H9 (cell line): ENCODE measurements around the gene RHOC. TPM values are rescaled to one million over a fixed set of nuclear protein-coding genes. Genes with fewer than 3 reads are reported as not detected.

ENCODE experiments used
- DNase-seq: peaks from one replicate; pipeline ENCODE4 v3.0.0-alpha.2; 2017
- H2AFZ ChIP-seq: one replicate; pipeline ENCODE4 v1.6.1; 2013; ENCODE audit warnings: mild to moderate bottlenecking, low read length, control low read depth, moderate library complexity
- H2AK5ac ChIP-seq: 2 replicates; pipeline ENCODE4 v1.6.1; 2013; ENCODE audit warnings: low read length, control low read depth, mixed read lengths; ENCODE audit not compliant: insufficient read length
- H2BK120ac ChIP-seq: one replicate; pipeline ENCODE4 v1.6.1; 2013; ENCODE audit warnings: low read depth, mild to moderate bottlenecking, low read length, control low read depth, inconsistent platforms; ENCODE audit not compliant: poor library complexity, severe bottlenecking
- H2BK12ac ChIP-seq: 2 replicates; pipeline ENCODE4 v1.6.1; 2013; ENCODE audit warnings: low read length, control low read depth, mixed read lengths, low read depth; ENCODE audit not compliant: insufficient read length
- H2BK15ac ChIP-seq: 2 replicates; pipeline ENCODE4 v1.6.1; 2013; ENCODE audit warnings: low read depth, low read length, control low read depth
- H2BK20ac ChIP-seq: one replicate; pipeline ENCODE4 v1.6.1; 2013; ENCODE audit warnings: low read depth, mild to moderate bottlenecking, low read length, control low read depth, inconsistent platforms; ENCODE audit not compliant: poor library complexity, severe bottlenecking
- H2BK5ac ChIP-seq: 2 replicates; pipeline ENCODE4 v1.6.1; 2013; ENCODE audit warnings: low read length, control low read depth, mixed read lengths; ENCODE audit not compliant: insufficient read length
- H3K14ac ChIP-seq: 2 replicates; pipeline ENCODE4 v1.6.1; 2013; ENCODE audit warnings: low read length, control low read depth; ENCODE audit not compliant: insufficient read depth
- H3K18ac ChIP-seq: 2 replicates; pipeline ENCODE4 v1.6.1; 2013; ENCODE audit warnings: low read depth, mild to moderate bottlenecking, mixed read lengths, low read length, control low read depth; ENCODE audit not compliant: insufficient read length
- H3K23ac ChIP-seq: 2 replicates; pipeline ENCODE4 v1.6.1; 2013; ENCODE audit warnings: low read length, control low read depth, mixed read lengths, low read depth; ENCODE audit not compliant: insufficient read length
- H3K23me2 ChIP-seq: 2 replicates; pipeline ENCODE4 v1.6.1; 2013; ENCODE audit warnings: low read depth, mild to moderate bottlenecking, mixed read lengths, low read length, control low read depth; ENCODE audit not compliant: insufficient read length, poor library complexity, severe bottlenecking
- H3K27ac ChIP-seq: 2 replicates; pipeline ENCODE4 v1.5.1; 2013; ENCODE audit warnings: low read length, control low read depth, mixed read lengths, low read depth; ENCODE audit not compliant: insufficient read length
- H3K27me3 ChIP-seq: 2 replicates; pipeline ENCODE4 v1.6.1; 2013; ENCODE audit warnings: low read length, control low read depth, inconsistent platforms; ENCODE audit not compliant: insufficient read depth
- H3K4ac ChIP-seq: 2 replicates; pipeline ENCODE4 v1.6.1; 2013; ENCODE audit warnings: low read depth, mild to moderate bottlenecking, control low read depth, inconsistent platforms, low read length, moderate library complexity
- H3K4me1 ChIP-seq: 2 replicates; pipeline ENCODE4 v1.6.1; 2013; ENCODE audit warnings: low read length, control low read depth, inconsistent platforms; ENCODE audit not compliant: insufficient read depth
- H3K4me2 ChIP-seq: 2 replicates; pipeline ENCODE4 v1.6.1; 2013; ENCODE audit warnings: low read length, control low read depth, mixed read lengths; ENCODE audit not compliant: insufficient read length, insufficient read depth
- H3K56ac ChIP-seq: 2 replicates; pipeline ENCODE4 v1.6.1; 2013; ENCODE audit warnings: low read depth, mild to moderate bottlenecking, mixed read lengths, low read length, control low read depth; ENCODE audit not compliant: insufficient read length
- H3K79me1 ChIP-seq: 2 replicates; pipeline ENCODE4 v1.6.1; 2013; ENCODE audit warnings: low read depth, mild to moderate bottlenecking, moderate library complexity, low read length, control low read depth, inconsistent platforms; ENCODE audit not compliant: insufficient read depth, poor library complexity, severe bottlenecking
- H3K79me2 ChIP-seq: 2 replicates; pipeline ENCODE4 v1.6.1; 2013; ENCODE audit warnings: low read length, control low read depth, inconsistent platforms; ENCODE audit not compliant: insufficient read depth
- H3K9ac ChIP-seq: 2 replicates; pipeline ENCODE4 v1.6.1; 2013; ENCODE audit warnings: low read length, control low read depth, mixed read lengths; ENCODE audit not compliant: insufficient read length; ENCODE audit errors: extremely low read depth
- H3K9me3 ChIP-seq: one replicate; pipeline ENCODE4 v1.6.1; 2013; ENCODE audit warnings: low read depth, low read length, inconsistent platforms; ENCODE audit not compliant: control insufficient read depth
- H3T11ph ChIP-seq: one replicate; pipeline ENCODE4 v1.6.1; 2013; ENCODE audit warnings: mild to moderate bottlenecking, low read length, control low read depth, inconsistent platforms
- H4K20me1 ChIP-seq: one replicate; pipeline ENCODE4 v1.6.1; 2013; ENCODE audit not compliant: control insufficient read depth, insufficient read length, insufficient read depth
- H4K5ac ChIP-seq: 2 replicates; pipeline ENCODE4 v1.6.1; 2013; ENCODE audit warnings: low read depth, mild to moderate bottlenecking, mixed read lengths, low read length, control low read depth; ENCODE audit not compliant: insufficient read length
- H4K8ac ChIP-seq: replicated peaks from 2 replicates; pipeline ENCODE4 v1.6.1; 2013; ENCODE audit warnings: low read length, control low read depth, mixed read lengths, low read depth; ENCODE audit not compliant: insufficient read length
- H4K91ac ChIP-seq: 2 replicates; pipeline ENCODE4 v1.6.1; 2013; ENCODE audit warnings: low read depth, mild to moderate bottlenecking, moderate library complexity, mixed read lengths, low read length, control low read depth; ENCODE audit not compliant: insufficient read length
- H3K27ac Mint-ChIP-seq, 3 experiments: 2 replicates in 2 of 3; 3 replicates in 1 of 3; pipeline ENCODE4 v1.8.0; 2020 to 2021; ENCODE audit warnings: mixed read lengths in 3 of 3, mild to moderate bottlenecking in 1 of 3, moderate library complexity in 1 of 3
- H3K27me3 Mint-ChIP-seq: 2 replicates; pipeline ENCODE4 v1.8.0; 2021; ENCODE audit warnings: low read depth, mild to moderate bottlenecking, moderate library complexity, mixed read lengths
- H3K36me3 Mint-ChIP-seq, 3 experiments: 2 replicates in 2 of 3; 3 replicates in 1 of 3; pipeline ENCODE4 v1.8.0; 2020 to 2021; ENCODE audit warnings: low read depth in 3 of 3, mixed read lengths in 3 of 3; ENCODE audit not compliant: insufficient read depth in 1 of 3
- H3K4me1 Mint-ChIP-seq, 2 experiments: 2 replicates each; pipeline ENCODE4 v1.8.0; 2020; ENCODE audit warnings: mixed read lengths in 2 of 2
- H3K4me3 Mint-ChIP-seq, 2 experiments: 2 replicates in 1 of 2; 3 replicates in 1 of 2; pipeline ENCODE4 v1.8.0; 2020 to 2021; ENCODE audit warnings: mild to moderate bottlenecking in 2 of 2, mixed read lengths in 2 of 2, moderate library complexity in 1 of 2
- H3K9me3 Mint-ChIP-seq, 2 experiments: 2 replicates in 1 of 2; 3 replicates in 1 of 2; pipeline ENCODE4 v1.8.0; 2020; ENCODE audit warnings: mild to moderate bottlenecking in 2 of 2, mixed read lengths in 2 of 2, moderate library complexity in 1 of 2
- CTCF ChIP-seq: fragments of 200-600 bp; sonication (generic); conservative IDR thresholded peaks from 3 replicates; pipeline ENCODE4 v1.8.0; 2021; ENCODE audit warnings: antibody characterized with exemption, mild to moderate bottlenecking
- WGBS: extraction: QIAGEN DNeasy Blood & Tissue Kit; methylation state at CpG from one replicate; pipeline ENCODE4 v1.1.7; 2013; ENCODE audit warnings: missing lambda C conversion rate, low lambda C conversion rate, mixed read lengths; ENCODE audit not compliant: insufficient read length; ENCODE audit errors: extremely low coverage; 5-methylcytosine and 5-hydroxymethylcytosine counted together
- total RNA-seq: library from RNA; stranded (reverse); gene quantifications from 2 replicates; pipeline ENCODE4 v1.2.1, GENCODE V29; 2021

The RHOC gene
- total RNA-seq, 1 experiment from 2014 or later: 68.9 TPM

- Histone ChIP-seq H2BK120ac (no peak overlapping the region), H4K8ac (no peak overlapping the region), H4K91ac (no peak overlapping the region), H4K5ac (no peak overlapping the region), H3K9ac (no peak overlapping the region), H3K23me2 (peaks cover 8% of the 10 kb centered on the region), H3K23ac (no peak overlapping the region), H2BK15ac (no peak overlapping the region), H3K79me2 (no peaks in the 10 kb centered on the region), H2BK5ac (no peak overlapping the region), H3K79me1 (no peaks in the 10 kb centered on the region), H3K56ac (no peak overlapping the region), H3K27me3 (peaks cover 13% of the 10 kb centered on the region; the same call in 1 of the 2 replicates), H2AK5ac (no peak overlapping the region), H3K27ac (no peak overlapping the region), H2BK12ac (no peak overlapping the region), H3K4me1 (no peaks in the 10 kb centered on the region), H3K9me3 (no peaks in the 10 kb centered on the region), H3T11ph (no peak overlapping the region), H3K4me2 (peak overlapping the region; percentile 52), H3K4ac (no peak overlapping the region), H4K20me1 (no peaks in the 10 kb centered on the region), H3K18ac (no peak overlapping the region), H3K14ac (peak overlapping the region; percentile 38; the same call in 1 of the 2 replicates), H2AFZ (no peak overlapping the region), H2BK20ac (no peak overlapping the region)
- Mint-ChIP-seq H3K4me1 (peaks cover 4 to 6% of the 10 kb centered on the region in 2 experiments; a peak in 2 of 4 replicates), H3K4me3 (peak overlapping the region; percentile 30 to 57), H3K27me3 (peaks cover 58% of the 10 kb centered on the region), H3K36me3 (peaks cover 0 to 7% (median 0%) of the 10 kb centered on the region in 3 experiments; a peak in 1 of 7 replicates), H3K27ac (no peak overlapping the region), H3K9me3 (peaks cover 1 to 8% of the 10 kb centered on the region in 2 experiments; a peak in 3 of 5 replicates)
- WGBS: no CpG with 5 or more reads among the region's 54 CpGs
- DNase-seq: peak; percentile 65
- TF ChIP-seq CTCF: no peak
These were observed 36.5 kb upstream of the RHOC start for GRCh38 chr1:112743174-112744008.
